COR-L47 (cell line): ENCODE results near the gene IFI16.
"Not testable (repeated sequence)": the region's sequence is repeated elsewhere in the genome, so short reads cannot be mapped to it uniquely, and the experiment has no call there.

ENCODE experiments used
- DNase-seq: peaks from one replicate; lab custom pipeline; 2025; lab: John Stamatoyannopoulos, UW

IFI16 gene

DNA sequence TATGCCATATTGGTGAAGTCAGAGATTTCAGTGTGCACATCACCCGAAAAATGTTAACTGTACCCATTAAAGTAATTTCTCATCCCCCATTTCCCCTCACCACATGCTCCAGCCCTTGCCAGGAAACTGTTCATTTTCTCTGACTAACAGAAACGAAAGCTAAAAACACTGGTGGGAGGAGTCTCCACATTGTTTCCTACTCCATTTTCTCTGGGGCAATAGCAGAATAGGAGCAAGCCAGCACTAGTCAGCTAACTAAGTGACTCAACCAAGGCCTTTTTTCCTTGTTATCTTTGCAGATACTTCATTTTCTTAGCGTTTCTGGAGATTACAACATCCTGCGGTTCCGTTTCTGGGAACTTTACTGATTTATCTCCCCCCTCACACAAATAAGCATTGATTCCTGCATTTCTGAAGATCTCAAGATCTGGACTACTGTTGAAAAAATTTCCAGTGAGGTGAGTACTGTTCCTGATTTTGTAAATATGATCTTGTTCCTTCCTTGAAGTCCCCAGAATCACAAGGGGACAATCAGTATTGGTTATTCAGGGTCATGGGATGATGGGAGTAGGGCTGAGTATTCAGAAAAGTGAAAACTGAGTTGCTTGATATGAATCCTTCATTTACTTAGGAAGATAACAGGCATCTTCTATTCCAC, at the start of gene IFI16:
IFI16 (plus strand) TSS at position 204 of the 658 bp plus-strand sequence. CDS start 4,774 bp downstream, outside the sequence.
- no peak for DNase-seq

DNA sequence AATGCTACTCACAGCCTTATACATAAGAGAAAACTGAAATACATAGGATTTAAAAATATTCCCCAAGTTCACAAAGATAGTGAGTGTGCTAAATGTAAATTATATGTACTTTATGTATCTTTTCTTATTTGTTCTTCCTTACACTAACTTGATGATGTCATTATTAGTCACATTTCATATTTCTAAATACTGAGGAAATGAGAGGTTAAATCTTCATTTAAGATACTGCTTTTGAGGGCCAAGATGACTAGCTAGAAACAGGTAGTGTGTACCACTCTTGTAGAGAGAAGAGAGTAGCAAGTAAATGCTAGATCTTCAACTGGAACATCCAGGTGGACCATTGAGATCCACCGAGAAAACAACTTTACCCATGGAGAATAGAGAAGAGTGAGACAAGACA, 48.5 kb upstream of the IFI16 start:
- no peak for DNase-seq

DNA sequence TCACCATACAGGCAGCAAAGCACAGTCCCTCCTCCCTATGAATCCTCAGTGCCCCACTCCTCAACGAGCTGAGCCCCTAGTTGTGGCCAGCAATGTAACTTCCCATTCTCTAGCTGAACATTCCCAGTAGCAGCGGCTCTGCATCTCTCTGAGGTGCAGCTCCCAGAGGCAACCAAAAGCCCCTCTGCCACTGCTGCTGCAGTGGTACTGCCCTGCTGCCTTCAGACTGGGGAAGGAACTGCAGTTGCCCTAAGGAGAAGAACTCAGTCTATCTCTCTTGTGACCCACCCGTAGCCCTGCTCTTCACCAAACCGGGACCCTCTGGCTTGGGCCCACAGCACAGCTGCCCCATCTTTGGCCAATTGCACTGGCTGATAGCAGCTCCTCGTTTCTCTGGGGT, 46.7 kb upstream of the IFI16 start:
- no peak for DNase-seq

DNA sequence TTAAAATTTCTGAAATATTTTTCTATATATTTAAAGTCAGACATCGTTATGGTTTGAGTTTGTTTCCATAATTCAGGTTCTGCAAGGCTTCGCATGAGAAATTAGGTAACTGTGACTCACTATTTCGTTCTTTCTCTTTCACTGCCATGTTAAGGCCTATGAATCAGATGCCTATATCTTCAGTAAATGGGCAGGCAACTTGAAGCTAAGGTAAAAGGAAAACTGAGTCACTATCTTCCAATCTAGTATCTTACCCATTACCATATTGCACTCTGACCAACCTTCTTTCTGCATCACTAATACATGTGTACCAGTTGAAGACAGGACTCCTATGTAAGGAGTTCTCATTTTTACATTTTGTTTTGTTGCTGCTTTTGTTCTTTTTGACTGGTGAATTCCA, 40.5 kb upstream of the IFI16 start:
- DNase-seq: no peak

DNA sequence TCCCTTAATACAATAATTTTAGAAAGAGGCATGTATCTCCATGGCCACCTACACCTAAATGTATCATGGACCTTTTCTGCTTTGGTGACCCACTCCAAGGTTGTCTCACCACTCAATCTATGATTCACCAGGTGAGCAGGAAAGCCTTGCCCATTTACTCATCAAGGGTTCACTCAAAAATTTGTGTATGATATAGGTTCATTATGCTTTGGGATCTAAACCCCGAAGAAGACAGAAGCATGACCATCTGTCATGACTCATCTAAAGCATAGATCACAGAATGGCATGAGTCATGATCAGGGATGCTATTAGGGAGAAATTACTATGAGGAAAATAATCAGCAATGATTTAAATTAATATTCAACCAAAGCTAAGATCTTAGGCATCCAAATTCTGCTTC, 39.9 kb upstream of the IFI16 start:
- no peak for DNase-seq

GRCh38 chr1:158972841-158973240, 36.9 kb upstream of the IFI16 start:
- no peak for DNase-seq

- no peak for DNase-seq
Measured at GRCh38 chr1:158976219-158976618, 33.5 kb upstream of the IFI16 start.

- no peak for DNase-seq
Measured at GRCh38 chr1:158978730-158979129, 31.0 kb upstream of the IFI16 start.

- DNase-seq: no peak
Measured at GRCh38 chr1:158979229-158979628, 30.5 kb upstream of the IFI16 start.

DNA sequence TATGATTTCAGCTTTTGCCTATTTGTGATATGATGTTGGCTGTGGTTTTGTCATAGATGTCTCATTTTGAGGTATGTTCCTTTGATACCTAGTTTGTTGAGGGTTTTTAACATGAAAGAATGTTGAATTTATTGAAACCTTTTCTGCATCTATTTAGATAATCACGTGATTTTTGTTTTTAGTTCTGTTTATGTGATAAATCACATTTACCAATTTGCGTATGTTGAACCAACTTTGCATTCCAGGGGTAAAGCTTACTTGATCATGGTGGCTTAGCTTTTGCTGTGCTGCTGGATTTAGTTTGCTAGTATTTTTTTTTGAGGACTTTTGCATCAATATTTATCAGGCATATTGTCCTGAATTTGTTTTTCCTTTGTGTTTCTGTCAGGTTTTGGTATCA, 26.5 kb upstream of the IFI16 start:
- no peak for DNase-seq

DNA sequence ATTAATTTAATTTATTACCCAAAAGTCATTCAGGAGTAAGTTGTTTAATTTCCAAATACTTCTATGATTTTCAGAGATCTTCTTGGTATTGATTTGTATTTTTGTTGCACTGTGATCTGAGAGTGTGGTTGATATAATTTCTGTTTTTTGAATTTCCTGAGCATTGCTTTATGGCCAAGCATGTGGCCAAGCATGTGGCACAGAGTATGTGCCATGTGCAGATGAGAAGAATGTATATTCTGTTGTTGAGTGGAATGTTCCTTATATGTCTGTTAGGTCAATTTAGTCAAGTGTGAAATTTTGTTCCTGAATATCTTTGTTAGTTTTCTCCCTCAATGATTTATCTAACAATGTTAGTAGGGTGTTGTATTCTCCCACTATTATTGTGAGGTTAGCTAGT, 25.3 kb upstream of the IFI16 start:
- no peak for DNase-seq

- no peak for DNase-seq
Measured at GRCh38 chr1:158989424-158989823, 20.3 kb upstream of the IFI16 start.

GRCh38 chr1:158992787-158993312, 16.9 kb upstream of the IFI16 start:
- DNase-seq: no peak

- no peak for DNase-seq
Measured at GRCh38 chr1:158996998-158997397, 12.7 kb upstream of the IFI16 start.

- DNase-seq: no peak
Measured at GRCh38 chr1:158998037-158998780, 11.5 kb upstream of the IFI16 start.

DNA sequence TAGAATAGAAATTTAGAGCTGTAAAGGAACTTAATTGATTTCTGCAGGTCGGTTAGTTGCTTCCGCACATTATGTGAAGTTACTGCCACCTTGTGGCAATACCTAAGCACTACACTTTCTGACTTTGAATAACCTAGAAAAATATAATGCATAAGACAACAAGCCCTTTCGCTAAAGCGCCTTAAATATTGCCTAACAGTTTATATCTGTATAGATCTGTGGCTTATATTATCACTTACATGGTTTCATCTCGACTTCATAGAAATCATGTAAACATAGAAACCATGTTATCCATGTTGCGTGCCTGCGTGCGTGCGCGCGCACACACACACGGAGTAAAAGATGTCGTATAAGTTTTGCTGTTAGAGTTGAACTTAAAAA, 10.9 kb upstream of the IFI16 start:
- DNase-seq: peak; percentile 2

DNA sequence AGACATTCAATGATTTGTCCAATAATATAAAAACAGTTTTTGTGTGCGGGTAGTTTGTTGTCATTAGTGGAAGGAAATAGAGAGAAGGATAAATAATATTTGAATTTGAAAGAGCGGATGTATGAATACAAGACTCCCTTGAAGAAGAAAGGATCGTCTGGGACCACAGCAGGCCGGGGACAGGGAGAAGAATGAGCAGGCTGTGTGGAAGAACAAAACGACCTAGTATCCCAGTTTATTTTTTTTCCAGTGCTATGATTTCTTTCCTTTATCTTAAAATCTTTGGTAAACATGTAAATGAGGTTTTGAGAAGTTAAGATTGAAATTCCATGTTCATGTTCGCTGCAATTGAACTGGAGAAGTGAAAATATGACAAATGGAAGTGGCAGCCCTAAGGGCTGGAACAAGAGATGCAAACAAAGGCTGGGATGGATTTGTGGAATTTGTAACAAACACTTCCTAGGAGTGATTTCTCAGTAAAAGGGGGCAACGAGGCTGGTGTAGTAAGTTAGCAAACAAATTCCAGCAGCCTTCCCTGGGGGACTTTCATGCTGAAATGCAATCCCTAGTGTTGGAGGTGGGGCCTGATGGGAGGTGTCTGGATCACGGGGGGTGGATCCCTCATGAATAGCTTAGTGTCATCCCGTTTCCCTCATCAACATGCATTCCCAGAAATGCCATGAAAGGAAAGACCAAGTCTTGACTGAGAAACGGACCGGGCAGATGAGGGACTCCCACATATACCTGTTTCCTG, 10.2 kb upstream of the IFI16 start:
- no peak for DNase-seq

DNA sequence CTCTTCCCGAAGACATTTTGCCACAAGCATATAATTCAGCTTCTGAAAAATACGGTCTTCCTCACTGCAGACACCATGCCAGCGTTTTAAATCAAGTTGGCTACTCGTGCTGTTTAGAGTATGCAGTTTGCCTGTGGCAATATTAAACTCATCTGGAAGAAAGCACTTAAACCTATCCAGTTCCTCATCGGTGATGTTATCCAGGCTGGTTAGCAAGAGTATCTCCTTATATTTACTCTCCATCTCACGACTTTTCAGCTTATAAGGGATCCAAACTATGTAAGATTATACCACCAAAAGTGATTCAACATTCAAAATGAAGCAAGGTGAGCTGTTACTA, 9.7 kb upstream of the IFI16 start:
- no peak for DNase-seq

DNA sequence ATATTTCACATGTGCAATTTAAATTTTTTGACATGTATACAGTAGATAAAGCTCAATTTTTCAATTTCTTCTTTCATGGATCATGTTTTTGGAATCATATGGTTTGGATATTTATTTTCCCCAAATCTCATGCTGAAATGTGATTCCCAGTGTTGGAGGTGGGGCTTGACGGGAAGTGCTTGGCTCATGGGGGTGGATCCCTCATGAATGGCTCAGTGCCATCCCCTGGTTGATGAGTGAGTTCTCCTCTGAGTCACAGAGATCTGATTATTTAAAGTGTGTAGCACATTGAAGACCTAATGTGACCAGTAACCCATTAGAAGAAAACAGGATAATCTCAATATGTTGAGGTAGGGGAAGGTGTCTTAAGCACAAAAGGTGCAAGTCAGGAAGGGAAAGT, 9.1 kb upstream of the IFI16 start:
- DNase-seq: no peak

DNA sequence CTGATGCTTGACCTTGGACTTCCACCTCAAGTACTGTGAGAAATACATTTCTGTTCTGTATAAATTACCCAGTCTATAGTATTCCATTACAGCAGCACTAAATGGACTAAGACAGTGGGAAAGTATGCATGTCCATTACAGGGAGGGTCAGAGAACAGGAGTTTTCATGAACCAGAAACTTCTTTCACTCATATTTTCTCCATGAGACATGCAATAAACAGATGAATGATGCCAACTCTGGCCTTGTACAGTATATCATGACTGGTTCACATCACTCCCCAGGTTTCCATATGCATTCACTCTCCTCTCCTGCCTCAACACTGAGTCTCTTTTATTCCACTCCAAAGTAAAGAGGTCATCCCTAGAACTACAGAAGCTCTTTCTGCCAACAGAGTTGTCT, 4.5 kb upstream of the IFI16 start:
- DNase-seq: no peak

GRCh38 chr1:159005676-159006075, 4.0 kb upstream of the IFI16 start:
- DNase-seq: no peak

DNA sequence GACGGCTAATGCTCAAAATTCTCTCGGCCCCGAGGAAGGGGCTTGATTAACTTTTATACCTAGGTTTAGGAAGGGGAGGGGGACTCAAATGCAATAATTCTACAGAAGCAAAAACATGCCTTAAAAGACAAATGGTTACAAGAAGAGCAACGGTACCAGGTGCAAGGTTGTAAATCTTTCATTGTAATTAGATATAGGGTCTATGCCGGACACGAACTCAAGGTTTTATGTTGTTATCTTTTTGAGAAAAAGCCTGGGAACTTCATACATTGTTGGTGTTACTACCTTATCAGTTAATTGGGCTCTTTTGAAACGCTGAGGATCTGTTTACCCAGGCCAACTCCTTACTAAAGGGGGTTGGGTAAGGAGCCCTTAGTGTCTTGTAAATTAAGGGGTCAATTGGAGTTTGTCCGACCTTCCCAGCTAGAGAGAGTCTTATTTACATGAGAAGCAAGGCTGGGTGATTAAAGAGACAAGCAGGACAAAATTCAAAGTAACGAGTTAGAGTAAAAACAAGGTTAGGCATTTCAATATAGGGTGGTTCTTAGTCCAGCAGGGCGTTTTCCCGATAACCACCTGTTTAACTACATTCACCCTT, 3.4 kb upstream of the IFI16 start:
- not testable (repeated sequence) for DNase-seq

GRCh38 chr1:159007726-159008125, 2.0 kb upstream of the IFI16 start:
- no peak for DNase-seq
